GM19238 (cell line): Measurements from ENCODE around the gene TBX22.
"Not testable (repeated sequence)": the region's sequence is repeated elsewhere in the genome, so short reads cannot be mapped to it uniquely, and the experiment has no call there.

ENCODE experiments used
- DNase-seq: peaks from one replicate; pipeline ENCODE4 v3.0.0; 2011; ENCODE audit warnings: low spot score; ENCODE audit not compliant: insufficient read length

Gene TBX22

GRCh38 chrX:80014141-80014940, at the start of gene TBX22:
Gene TBX22 (plus strand): TSS chrX:80014753. CDS start chrX:80022270, 7,517 bp downstream.
- DNase-seq = no peak

GRCh38 chrX:79975605-79976004, 38.9 kb upstream of the TBX22 start:
- DNase-seq = no peak

GRCh38 chrX:80004458-80004857, 10.1 kb upstream of the TBX22 start:
- no peak for DNase-seq

GRCh38 chrX:80011522-80011921, 3.0 kb upstream of the TBX22 start:
- no peak for DNase-seq

- no peak for DNase-seq
Measured at GRCh38 chrX:80016182-80016581, 1.6 kb downstream of the TBX22 start.

- DNase-seq = no peak
Measured at GRCh38 chrX:80021621-80022020, 7.1 kb downstream of the TBX22 start.

GRCh38 chrX:80022363-80023031, 7.9 kb downstream of the TBX22 start:
- no peak for DNase-seq

GRCh38 chrX:80026116-80026515, 11.6 kb downstream of the TBX22 start:
- DNase-seq = no peak

- DNase-seq = not testable (repeated sequence)
Measured at GRCh38 chrX:80066156-80066555, 51.6 kb downstream of the TBX22 start.

GRCh38 chrX:80075625-80076024, 61.1 kb downstream of the TBX22 start:
- not testable (repeated sequence) for DNase-seq
